GM12892 (cell line): ENCODE measurements around the gene RSPH9.
A peak's percentile ranks its signal among the peaks of the same experiment; 100 is the strongest.
"Not testable (repeated sequence)": the region's sequence is repeated elsewhere in the genome, so short reads cannot be mapped to it uniquely, and the experiment has no call there.

Experiments
- DNase-seq: peaks from one replicate; pipeline ENCODE4 v3.0.0; 2011; ENCODE audit not compliant: insufficient read length
- FAIRE-seq: peaks from 2 replicates; lab custom pipeline; 2011; peaks lifted over from hg19 to GRCh38; lab: Jason Lieb, UNC
- POLR2A ChIP-seq: IDR thresholded peaks from 2 replicates; pipeline ENCODE4 v1.6.1; 2011; ENCODE audit warnings: low read depth, low read length, control low read depth
- POLR2AphosphoS5 ChIP-seq: IDR thresholded peaks from 2 replicates; pipeline ENCODE4 v1.6.1; 2011; ENCODE audit warnings: low read depth, low read length, control low read depth
- TAF1 ChIP-seq: IDR thresholded peaks from 2 replicates; pipeline ENCODE4 v1.6.1; 2011; ENCODE audit warnings: low read depth, mild to moderate bottlenecking, control low read depth, low read length, borderline replicate concordance

RSPH9 gene

DNA sequence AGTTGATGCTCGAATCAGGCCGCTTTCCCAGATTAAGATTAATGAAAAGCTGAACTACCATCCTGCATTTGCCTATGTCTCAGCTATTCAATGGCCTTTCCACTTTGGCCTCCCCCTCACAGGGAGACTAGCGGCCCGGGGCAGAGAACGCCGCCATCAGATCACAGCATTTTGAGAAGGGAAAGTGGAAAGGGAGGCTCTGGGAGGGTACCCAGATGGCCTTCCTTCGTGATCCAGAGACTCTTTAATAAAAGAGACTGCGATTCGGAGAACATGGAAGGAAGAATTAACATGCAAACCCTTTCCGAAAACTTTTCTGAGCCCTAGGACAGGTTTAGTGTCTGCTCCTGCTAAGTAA lies 42.2 kb downstream of the RSPH9 start:
- no peak for DNase-seq
- no peak for TF ChIP-seq TAF1
- no peak for TF ChIP-seq POLR2AphosphoS5
- no peak for TF ChIP-seq POLR2A
- FAIRE-seq = no peak

DNA sequence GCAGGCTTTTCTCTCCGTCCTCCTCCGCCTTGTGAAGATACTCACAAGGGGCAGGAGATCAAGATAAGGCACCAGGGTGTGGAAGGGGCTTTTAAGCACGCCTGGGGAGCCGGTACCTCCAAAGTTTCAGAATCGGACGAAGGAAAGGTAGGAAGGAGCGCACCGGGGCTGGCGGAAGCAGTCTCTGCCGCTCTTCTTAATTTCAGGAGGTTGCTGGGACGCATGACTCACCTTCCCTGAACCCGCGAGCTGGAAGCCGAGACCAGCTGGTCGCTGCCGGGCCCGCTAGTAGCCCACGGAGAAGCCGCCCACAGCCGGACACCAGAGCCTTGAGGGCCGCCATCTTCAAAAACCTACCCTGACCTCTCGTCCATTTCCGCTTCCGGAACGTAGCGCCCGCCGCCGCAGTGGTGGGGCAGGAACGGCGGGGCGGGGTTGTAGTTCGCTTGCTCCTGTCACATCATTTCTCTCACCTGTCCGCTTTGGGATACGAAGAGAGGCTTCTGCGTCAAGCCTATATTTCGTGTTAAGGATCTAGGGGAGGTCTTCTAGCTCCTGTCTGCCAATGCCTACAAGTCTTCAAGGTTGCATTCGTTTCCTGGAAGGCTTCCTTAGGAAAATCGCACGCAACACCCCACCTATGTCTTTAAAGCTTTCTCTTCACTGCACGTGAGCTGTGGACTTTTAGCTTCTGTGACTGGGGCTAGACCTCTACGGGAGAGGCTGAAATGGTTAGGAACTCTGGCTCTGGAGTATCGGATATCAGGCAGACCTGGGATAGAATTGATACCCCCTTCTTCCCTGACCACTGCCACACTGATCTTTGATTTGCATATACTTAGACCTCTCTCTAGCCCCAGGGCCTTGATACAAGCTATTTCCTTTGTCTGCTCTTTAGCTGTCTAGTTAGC lies 42.9 kb downstream of the RSPH9 start, which contains the start of gene MRPS18A:
Gene MRPS18A (minus strand): TSS at position 355 of the 911 bp plus-strand sequence. CDS start 12 bp downstream, at position 343.
- peak; percentile 88 for FAIRE-seq
- TF ChIP-seq TAF1 (peak; percentile 94), POLR2A (peak; percentile 90), POLR2AphosphoS5 (peak; percentile 77; the same call in 1 of the 2 replicates)
- peak; percentile 76 for DNase-seq

DNA sequence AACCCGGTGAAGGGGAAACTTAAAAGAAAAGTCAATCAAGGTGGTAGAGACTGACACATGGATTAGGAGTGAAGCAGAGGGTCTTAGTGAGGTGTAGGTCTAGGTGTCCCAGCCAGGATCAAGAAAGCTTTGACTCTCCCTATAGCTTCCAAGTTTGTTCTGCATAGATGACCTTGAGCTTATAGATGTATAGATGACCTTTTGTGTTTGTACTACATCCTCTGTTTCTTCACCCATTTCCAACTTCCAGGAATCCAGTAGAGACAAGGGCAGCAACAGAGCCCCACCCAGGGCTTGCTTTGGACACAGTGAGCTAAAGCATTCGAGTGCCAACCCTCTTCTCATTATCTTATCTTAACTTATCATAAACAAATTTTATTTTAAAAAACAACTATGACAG lies 44.6 kb downstream of the RSPH9 start:
- FAIRE-seq = no peak
- no peak for TF ChIP-seq TAF1
- DNase-seq = no peak

GRCh38 chr6:43695215-43695966 lies 50.6 kb downstream of the RSPH9 start:
- DNase-seq (no peak), FAIRE-seq (no peak)
- TF ChIP-seq TAF1 = no peak
- no peak for TF ChIP-seq POLR2A
- no peak for TF ChIP-seq POLR2AphosphoS5

- TF ChIP-seq POLR2A (no peak), TAF1 (no peak), POLR2AphosphoS5 (no peak)
- DNase-seq (no peak), FAIRE-seq (no peak)
Measured at GRCh38 chr6:43695967-43696291, 51.1 kb downstream of the RSPH9 start.

- FAIRE-seq (no peak), DNase-seq (no peak)
- TF ChIP-seq POLR2AphosphoS5 (no peak), POLR2A (no peak), TAF1 (no peak)
Measured at GRCh38 chr6:43697421-43697820, 52.6 kb downstream of the RSPH9 start.

GRCh38 chr6:43698584-43699349 lies 53.9 kb downstream of the RSPH9 start:
- FAIRE-seq = no peak
- no peak for DNase-seq
- TF ChIP-seq POLR2AphosphoS5 (no peak), TAF1 (no peak), POLR2A (no peak)

DNA sequence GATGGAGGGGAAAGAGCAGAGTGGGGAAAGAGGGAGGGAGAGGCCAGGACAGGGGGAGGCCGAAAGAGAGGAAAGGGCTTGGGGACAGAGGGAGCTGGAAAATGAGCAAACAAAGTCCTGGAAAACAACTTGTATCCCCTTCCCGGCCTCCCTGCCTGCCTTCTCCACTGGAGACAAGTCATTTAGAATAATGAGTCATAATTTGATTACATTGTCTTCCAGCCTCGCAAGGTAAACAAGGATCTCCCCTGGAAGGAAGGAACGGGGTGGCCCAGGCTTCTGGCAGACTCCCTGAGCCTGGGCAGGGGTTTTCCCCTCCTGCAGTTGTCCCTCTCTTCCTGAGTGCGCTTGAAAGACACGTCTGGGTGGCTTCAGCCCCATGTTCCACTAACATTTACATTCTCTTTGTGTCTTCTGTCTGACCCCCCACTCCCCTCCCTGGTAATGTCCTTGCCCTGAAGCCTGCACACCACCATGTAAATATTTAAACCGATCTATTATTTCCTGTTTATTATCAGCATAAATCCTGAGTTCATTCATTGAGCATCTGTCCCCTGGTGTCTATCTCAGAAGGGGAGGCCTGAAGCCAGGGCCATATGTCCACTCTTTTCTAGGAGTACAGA lies 54.8 kb downstream of the RSPH9 start:
- DNase-seq = no peak
- TF ChIP-seq TAF1 = no peak
- no peak for TF ChIP-seq POLR2A
- no peak for TF ChIP-seq POLR2AphosphoS5
- no peak for FAIRE-seq

- FAIRE-seq, DNase-seq: not testable (repeated sequence)
Measured at GRCh38 chr6:43700939-43701560, 56.2 kb downstream of the RSPH9 start.

DNA sequence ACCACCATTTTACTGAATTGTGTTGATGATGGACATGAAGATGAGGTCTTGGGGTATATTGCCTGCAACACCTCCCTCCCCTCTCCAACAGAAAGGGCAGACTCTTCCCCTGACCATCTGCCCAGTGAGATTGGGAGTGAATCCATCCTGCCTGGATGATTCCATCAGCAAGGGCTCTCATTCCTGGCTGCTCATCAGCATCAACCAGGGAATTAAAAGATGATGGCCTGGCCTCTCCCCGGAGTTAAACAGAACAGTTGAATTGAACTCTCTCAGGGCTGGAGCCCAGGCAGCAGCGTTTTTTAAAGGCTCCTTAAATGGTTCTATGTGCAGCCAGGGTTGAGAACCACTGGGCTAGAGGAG lies 57.3 kb downstream of the RSPH9 start:
- DNase-seq = no peak
- FAIRE-seq = no peak
- TF ChIP-seq POLR2AphosphoS5 (no peak), POLR2A (no peak), TAF1 (no peak)
